GM12875 (cell line): ENCODE measurements around the gene FAR2.

Experiments
- H3K4me3 ChIP-seq: one replicate; pipeline ENCODE4 v1.5.1; 2011; ENCODE audit warnings: low read depth, low read length, control low read depth
- CTCF ChIP-seq: IDR thresholded peaks from 2 replicates; pipeline ENCODE4 v1.5.1; 2011; ENCODE audit warnings: low read depth, mild to moderate bottlenecking, control low read depth, inconsistent platforms, low read length, moderate library complexity, borderline replicate concordance; ENCODE audit not compliant: insufficient read depth

Gene FAR2

GRCh38 chr12:29350080-29350479 is 201.0 kb downstream of the FAR2 start:
- no peak overlapping the region for H3K4me3 ChIP-seq
- no peak for TF ChIP-seq CTCF

- H3K4me3 ChIP-seq, result no peak overlapping the region
- TF ChIP-seq CTCF, result no peak
Observed at GRCh38 chr12:29354954-29355353, 205.9 kb downstream of the FAR2 start.

GRCh38 chr12:29365091-29365490 is 216.0 kb downstream of the FAR2 start:
- no peak for TF ChIP-seq CTCF
- H3K4me3 ChIP-seq, result no peak overlapping the region

- no peak for TF ChIP-seq CTCF
- no peak overlapping the region for H3K4me3 ChIP-seq
Observed at GRCh38 chr12:29374012-29374411, 224.9 kb downstream of the FAR2 start.

- TF ChIP-seq CTCF, result no peak
- H3K4me3 ChIP-seq, result no peak overlapping the region
Observed at GRCh38 chr12:29374913-29375312, 225.8 kb downstream of the FAR2 start.

- no peak overlapping the region for H3K4me3 ChIP-seq
- TF ChIP-seq CTCF, result no peak
Observed at GRCh38 chr12:29376118-29376517, 227.0 kb downstream of the FAR2 start.

- peak within 1 kb of the TSS; percentile 86 for H3K4me3 ChIP-seq
- no peak for TF ChIP-seq CTCF
Observed at GRCh38 chr12:29380536-29381523, 231.8 kb downstream of the FAR2 start, which contains the start of gene ERGIC2. Gene ERGIC2, minus strand, starts transcription at chr12:29381172. Its CDS starts 9,539 bp downstream, at chr12:29371633.
